Germinal center (tissue), 1 donor: ENCODE data around the gene NECTIN2.
"Not testable (repeated sequence)": the region's sequence is repeated elsewhere in the genome, so short reads cannot be mapped to it uniquely, and the experiment has no call there.

Experiments
- DNase-seq: peaks from one replicate; pipeline ENCODE4 v3.0.0; 2012; ENCODE audit warnings: mixed read lengths, low spot score

NECTIN2 gene

DNA sequence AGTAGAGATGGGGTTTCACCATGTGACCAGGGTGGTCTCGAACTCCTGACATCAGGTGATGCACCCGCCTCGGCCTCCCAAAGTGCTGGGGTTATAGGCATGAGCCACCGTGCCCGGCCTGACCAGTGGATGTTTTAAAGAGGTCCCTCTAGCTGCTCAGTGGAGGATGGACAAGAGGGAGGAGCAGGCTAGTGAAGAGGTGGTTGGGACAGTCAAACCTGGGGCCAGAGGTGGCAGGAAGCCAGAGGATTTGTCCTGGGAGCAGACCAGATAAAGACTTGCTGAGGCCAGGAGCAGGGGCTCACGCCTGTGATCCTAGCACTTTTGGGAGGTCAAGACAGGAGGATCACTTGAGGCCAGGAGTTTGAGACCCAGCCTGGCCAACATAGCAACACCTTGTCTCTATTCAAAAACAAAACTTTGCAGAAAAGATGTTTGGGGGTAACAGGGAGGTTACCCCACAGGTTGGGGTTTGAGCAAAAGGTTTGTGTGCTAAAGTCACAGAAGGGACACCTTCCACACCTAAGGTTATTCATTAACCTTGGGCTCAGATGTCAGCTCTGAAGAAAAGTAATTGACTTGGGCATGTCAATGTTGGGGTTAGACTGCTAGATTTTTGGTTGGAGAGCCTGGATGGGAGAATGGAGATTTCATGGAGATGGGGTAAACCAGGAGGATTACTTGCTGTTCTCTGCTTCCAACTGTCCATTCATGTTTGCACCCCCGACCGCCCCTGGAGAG is 28.2 kb upstream of the NECTIN2 start:
- no peak for DNase-seq

DNA sequence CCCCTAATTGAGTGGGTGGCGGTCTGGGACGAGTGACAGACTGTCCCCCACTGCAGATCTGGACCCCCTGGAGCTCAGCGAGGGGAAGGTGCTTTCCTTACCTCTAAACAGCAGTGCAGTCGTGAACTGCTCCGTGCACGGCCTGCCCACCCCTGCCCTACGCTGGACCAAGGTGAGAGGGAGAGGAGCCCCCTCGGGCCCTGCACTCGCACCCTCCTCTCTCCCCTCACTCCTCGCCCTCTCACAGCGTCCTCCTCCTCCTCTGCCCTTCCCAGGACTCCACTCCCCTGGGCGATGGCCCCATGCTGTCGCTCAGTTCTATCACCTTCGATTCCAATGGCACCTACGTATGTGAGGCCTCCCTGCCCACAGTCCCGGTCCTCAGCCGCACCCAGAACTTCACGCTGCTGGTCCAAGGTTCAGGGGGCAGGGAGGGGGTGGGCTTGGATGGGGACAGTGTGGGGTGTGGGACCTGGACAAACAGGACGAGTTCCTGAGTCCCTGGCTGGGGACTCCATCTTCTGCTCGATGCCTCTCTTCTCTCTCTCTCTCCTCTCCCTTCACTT is 27.5 kb upstream of the NECTIN2 start:
- DNase-seq = no peak

DNA sequence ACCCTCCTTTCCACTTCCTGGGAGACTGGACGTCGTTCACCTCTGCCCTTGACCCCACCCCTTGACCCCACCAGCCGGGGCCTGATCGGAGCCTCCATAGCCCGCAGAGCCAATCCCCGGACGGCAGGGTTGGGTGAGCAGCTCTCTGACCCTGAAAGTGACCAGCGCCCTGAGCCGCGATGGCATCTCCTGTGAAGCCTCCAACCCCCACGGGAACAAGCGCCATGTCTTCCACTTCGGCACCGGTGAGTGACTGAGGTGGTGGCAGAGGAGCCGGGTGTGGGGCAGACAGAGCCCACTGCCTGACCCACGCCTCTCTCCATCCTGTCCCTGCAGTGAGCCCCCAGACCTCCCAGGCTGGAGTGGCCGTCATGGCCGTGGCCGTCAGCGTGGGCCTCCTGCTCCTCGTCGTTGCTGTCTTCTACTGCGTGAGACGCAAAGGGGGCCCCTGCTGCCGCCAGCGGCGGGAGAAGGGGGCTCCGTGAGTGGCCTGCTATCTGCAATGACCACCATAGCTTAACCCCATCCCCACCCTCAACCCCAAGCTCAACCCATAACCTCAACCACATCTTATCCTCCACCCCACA is 26.8 kb upstream of the NECTIN2 start:
- no peak for DNase-seq

DNA sequence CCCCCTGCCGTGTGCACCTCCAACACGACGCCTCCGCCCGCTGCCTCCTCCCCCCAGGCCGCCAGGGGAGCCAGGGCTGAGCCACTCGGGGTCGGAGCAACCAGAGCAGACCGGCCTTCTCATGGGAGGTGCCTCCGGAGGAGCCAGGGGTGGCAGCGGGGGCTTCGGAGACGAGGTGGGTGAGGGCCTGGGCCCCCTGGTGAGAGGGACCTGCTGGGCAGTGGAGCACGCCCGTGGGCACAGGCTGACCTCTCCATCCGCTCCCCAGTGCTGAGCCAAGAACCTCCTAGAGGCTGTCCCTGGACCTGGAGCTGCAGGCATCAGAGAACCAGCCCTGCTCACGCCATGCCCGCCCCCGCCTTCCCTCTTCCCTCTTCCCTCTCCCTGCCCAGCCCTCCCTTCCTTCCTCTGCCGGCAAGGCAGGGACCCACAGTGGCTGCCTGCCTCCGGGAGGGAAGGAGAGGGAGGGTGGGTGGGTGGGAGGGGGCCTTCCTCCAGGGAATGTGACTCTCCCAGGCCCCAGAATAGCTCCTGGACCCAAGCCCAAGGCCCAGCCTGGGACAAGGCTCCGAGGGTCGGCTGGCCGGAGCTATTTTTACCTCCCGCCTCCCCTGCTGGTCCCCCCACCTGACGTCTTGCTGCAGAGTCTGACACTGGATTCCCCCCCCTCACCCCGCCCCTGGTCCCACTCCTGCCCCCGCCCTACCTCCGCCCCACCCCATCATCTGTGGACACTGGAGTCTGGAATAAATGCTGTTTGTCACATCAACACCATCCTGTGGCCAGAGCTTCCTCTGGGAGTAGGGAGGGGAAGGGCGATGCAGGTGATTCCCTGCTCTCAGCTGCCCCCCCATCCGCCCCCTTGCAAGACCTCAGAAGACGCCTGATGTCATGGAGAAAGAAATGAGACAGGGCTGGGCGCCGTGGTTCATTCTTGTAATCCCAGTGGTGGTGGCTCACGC is 25.2 kb upstream of the NECTIN2 start:
- DNase-seq = no peak

DNA sequence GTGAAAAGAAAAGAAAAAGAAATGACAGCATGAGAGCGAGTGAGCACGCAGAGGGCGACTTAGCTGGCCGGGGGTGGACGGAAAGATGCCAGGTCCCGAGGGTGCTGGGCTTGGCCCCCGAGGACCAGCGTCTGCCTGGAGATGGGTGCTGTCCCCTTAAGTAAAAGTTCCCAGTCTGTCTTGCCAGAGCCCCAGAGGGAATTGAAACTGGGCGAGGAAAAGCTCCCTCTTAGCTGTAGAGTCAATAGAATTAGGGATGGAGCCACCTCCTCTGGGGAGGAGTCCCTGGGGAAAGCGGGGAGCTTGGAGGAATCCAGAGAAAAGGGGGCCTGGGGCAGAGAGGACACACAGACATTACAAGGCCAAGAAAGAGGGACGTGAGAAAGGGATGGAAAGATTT is 23.9 kb upstream of the NECTIN2 start:
- DNase-seq = no peak

DNA sequence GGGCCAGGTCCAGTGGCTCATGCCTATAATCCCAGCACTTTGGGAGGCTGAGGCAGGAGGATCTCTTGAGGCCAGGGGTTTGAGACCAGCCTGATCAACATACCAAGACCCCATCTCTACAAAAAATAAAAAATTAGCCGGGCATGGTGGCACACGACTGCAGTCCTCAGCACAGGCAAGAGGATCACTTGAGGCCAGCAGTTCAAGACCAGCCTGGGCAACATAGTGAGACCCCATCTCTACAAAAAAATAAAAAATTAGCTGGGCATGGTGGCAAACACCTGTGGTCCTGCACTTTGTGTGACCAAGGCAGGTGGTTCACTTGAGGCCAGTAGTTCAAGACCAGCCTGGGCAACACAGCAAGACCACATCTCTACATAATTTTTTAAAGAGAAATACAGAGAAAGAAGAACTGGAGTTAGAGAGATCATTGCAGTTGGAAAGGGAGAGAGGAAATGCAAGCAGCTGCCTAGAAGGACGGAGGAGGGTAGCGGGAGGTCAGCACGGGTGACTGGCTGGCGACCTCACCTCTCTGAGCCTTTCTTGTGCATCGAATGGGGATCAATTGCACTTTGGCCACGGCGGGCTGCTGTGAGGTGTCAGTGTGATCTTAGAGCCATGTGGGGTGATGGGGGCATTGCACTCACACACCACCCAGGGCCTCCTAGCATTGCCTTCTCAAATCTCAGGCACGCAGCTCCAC is 23.3 kb upstream of the NECTIN2 start:
- DNase-seq = no peak

DNA sequence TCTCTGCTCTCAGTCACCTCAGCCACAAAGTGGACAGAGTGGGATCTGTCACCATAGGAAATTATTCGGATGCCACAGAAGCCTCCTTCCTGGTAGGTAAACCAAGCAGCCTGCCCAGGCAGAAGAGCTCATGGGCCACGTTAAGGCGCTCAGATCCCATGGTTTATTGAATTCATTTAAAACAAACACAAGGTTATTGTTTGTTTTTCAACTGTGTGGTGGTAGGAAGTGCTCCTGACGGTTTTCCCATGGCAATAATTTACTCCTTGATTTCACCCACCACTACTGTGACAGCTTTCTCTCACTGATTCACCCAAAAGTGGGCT is 22.8 kb upstream of the NECTIN2 start:
- no peak for DNase-seq

DNA sequence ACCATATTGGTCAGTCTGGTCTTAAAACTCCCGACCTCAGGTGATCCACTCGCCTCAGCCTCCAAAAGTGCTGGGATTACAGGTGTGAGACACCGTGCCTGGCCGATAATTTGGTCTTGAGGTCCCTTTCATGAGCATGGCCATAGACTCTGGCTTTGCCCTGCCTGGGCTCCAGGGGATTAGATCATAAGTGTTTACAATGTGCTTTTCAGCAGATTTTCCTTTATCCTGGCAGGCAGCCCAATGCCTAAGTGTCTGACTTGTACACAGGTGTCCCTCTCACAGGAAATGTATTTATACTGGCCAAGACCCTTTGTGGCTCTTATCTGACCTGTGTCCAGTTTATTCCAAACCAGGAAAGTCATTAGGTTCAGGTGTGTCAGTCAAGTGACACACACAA is 21.3 kb upstream of the NECTIN2 start:
- no peak for DNase-seq

DNA sequence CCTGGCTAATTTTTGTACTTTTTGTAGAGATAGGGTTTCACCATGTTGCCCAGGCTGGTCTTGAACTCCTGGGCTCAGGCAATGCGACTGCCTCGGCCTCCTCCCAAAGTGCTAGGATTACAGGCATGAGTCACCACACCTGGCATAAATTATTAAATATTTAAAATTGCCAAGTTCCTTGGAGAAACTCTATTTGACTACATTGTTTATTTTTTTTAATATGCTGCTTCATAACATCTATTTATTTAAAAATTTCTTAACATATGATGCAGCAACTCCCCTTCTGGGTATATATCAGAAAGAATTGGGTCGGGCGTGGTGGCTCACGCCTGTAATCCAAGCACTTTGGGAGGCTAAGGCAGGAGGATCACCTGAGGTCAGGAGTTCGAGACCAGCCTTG is 13.2 kb upstream of the NECTIN2 start:
- DNase-seq = not testable (repeated sequence)

DNA sequence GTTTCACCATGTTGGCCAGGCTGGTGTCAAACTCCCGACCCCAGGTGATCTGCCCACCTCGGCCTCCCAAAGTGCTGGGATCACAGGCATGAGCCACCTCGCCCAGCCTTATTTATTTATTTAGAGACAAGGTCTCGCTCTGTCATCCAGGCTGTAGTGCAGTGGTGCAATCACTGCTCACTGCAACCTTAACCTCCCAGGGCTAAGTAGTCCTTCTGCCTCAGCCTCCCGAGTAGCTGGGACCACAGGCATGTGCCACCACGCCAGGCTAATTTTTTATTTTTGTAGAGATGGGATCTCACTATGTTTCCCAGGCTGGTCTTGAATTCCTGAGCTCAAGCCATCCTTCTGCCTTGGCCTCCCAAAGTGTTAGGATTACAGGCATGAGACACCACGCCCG is 11.7 kb upstream of the NECTIN2 start:
- DNase-seq = not testable (repeated sequence)

DNA sequence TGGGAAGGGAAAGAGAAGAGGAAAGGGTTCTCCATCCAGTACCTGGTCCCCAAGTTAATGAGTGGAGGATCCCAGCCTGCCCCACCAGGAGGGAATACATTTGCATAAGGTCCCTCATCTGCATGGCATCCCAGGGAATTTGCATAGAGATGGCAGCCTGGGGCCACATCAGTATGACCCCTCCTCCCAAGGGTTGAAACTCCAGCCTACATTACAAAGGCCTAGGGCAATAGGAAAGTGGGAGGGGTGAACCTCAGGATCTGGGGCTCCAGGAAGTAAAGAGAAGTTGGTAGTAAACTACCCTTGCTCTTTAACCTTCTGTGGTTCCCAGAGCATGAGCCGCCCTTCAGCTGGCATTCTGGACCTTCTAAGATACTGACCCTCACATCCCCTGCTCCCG is 6.8 kb upstream of the NECTIN2 start:
- no peak for DNase-seq

DNA sequence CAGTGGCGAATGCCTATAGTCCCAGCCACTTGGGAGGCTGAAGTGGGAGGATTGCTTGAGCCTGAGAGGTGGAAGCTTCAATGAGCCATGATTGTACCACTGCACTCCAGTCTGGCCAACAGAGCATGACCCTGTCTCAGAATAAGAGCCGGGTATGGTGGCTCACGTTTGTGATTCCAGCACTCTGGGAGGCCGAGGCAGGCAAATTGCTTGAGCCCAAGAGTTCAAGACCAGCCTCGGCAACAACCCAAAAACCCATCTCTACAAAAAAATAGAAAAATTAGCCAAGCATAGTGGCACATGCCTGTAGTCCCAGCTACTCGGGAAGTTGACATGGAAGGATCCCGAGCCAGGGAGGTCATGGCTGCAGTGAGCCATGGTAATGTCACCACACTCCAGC is 5.3 kb upstream of the NECTIN2 start:
- no peak for DNase-seq

DNA sequence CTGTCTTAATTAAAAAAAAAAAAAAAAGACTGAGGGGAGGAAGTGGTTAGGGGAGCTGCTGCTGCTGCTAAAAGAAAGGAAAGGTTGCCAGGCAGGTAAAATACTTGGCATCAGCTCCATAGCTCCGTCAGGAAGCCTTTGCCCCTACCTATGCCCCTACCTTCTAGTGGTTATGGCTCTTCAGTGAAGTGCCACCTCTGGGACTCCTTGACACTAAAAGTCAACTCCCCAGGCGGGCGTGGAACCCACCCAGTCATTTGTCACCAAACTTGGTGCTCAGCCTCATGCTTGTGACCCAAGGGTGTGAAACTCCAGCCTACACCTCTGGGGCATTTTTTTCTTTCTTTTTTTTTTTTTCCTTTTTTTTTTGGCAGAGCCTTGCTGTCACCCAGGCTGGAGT is 4.9 kb upstream of the NECTIN2 start:
- DNase-seq = no peak

DNA sequence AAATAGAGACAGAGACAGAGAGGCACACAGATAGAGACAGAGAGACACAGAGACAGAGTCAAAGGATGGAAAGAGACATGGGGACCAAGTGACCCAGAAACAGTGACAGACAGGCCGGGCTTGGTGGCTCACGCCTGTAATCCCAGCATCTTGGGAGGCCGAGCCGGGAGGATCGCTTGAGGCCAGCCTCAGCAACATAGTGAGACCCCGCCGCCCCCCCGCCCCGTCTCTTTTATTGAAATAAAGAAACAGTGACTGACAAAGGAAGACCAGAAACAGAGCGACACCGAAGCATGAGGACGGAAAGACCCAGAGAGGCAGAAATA is 848 bp upstream of the NECTIN2 start:
- no peak for DNase-seq

DNA sequence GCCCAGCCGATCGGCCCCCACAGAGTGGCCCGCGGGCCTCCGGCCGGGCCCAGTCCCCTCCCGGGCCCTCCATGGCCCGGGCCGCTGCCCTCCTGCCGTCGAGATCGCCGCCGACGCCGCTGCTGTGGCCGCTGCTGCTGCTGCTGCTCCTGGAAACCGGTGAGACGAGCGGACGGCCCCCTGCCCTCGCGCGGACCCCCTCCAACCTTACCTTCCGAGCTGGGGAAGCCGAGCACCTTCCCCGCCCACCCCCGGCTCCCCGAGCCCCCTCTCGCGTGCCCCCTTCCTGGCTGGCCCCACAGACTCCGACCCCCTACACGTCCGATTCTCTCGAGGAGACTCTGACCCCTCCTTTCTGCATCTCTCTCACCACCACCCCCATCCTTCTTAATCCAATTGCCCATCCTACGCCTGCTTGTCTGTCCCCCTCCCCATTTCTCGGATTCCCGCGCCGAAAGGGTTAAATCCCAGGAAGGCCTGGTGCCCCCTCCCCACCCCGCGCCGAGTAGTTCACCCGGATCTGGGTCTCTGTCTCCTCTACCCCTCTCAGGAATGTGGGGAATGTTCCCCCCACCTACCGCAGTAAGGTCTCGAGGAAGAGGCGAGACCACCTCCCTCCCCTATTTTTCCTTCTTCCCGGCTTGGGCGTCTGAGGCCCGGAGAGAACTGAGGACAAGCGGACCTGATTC is 502 bp downstream of the NECTIN2 start:
- DNase-seq = no peak

DNA sequence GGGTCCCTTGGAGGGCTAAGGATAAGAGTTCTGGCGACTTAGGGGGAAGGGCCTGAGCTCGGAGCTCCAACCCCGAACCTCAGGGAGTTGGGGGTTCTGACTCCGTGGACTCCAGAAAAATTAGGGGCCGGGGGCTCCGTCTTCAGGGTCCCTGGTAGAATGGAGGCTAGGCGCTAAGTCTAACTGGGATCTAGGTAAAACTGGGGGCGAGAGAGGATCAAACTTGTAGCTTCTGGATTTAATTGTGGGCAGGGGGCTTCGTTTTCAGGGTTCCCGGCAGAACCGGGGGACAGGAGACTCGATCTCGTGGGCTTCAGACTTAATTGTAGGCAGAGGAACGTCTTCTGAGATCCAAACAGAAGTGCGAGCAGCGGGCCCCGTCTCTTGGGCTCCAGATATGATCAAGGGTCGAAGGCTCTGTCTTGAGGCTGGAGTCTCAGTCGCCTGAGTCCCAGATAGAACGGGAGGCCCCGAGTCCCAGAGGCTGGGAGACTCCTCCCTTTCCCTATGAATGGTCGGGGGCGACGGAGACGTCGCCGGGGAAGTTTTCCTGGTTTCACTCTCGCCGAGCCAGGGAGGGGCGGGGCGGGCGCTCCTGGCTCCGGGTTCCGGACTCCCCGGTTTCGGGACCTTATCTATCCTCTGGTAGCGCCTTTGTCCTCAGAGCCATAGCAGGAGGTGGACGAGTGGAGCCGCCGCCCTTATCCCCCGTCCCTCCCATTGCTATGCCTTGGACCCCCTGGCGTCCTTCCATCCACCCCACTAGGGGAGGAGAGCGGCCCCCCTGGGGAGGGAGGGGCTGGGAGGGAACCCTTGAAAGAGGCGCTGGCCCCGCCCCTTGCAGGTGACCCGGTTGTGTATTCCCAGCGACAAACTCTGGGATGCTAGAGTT is 1.3 kb downstream of the NECTIN2 start:
- DNase-seq = no peak

DNA sequence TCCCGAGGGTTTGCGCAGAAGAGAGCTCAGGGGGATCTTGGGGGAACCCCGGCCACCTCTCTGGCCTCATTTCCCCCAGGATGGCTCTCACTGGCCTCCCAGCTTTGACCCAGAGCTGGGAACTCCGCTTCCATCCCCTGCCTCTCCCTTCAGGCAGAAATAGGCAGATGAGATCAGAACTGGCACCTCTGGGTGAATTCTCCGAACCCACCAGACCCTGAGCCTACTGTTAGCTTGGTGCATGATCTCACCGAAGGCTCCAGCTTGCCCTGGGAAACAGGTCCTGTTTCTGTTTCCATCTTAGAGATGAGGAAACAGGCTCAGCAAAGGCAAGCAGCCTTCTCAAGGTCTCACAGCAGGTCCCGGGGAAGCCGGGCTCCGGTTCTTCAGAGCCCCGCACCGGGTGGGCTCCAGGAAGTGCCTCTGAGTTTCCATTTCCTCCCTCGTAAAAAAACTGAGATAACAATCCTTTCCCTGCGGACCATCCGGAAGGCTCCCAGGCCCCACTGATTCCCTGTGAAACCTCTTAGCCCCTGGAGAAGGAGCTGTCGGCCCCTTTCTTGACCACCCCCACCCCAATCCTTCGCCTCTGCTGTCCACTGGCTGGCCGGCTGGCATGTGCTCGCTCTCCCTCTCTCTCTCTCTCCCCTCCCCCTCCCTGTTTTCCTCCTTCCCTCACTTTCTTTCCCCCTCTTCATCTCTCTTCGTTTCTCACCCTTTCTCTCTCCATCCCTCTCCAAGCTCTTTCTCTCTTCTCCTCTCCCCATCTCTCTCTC is 2.1 kb downstream of the NECTIN2 start:
- no peak for DNase-seq

DNA sequence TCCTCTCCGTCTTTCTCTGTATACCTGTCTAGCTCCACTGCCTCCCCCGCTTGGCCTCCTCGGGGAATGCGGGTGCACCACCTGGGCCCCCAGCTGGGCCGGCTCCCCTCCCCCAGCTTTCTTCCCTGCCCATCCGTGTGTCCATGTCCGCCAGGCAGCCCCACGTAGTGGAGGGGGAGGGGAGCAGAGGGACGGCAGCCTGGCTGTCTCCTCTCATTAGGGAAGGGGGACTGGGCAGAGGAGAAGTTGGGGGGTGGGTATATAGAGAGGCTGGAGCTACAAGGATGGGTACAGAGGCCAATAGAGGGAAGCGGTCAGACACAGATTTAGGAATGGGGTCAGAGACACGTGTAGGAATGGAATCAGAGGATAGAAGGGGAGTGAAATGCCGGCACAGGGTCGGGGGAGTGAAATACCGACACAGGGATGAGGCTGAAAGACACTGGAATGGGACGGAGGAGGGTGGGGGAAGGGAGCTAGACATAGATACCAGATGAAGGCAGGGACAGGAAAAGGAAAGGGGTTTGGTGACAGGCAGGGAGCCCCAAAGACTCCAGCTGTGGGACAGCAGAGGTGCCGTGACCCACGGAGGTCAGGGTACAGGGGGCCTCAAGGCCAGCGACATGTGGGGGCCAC is 2.8 kb downstream of the NECTIN2 start:
- DNase-seq = no peak

DNA sequence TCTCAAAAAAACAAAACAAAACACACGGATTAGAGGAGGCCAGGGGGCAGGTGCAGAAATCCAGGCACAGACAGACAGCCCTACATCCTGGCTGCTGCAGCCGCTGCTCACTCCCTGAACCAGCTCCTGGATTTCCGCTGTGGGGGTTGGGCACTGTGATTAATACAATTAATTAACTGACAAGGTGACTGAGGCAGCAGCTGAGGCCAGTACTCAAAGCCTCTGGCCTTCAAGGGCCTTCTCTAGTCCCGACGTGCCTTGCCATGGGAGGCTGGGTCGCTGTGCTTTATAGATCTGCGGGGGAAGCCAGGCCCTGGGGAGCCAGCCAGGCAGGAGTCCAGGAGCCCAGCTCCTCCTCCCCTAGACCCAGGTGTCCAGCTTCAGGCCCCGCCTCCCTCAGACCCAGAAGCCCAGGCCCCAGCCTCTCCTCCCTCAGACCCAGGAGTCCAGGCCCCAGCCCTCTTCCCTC is 4.6 kb downstream of the NECTIN2 start:
- DNase-seq = no peak
